K562 (cell line): Measurements from ENCODE around the gene NUMB. TPM values are rescaled to one million over a fixed set of nuclear protein-coding genes. Genes with fewer than 3 reads are reported as not detected.

ENCODE experiments used
- E2F3 ChIP-seq: fragments of 250-450 bp; sonication (Bioruptor Pico); IDR thresholded peaks from 2 replicates; pipeline ENCODE4 v1.4.0; 2020; ENCODE audit warnings: mild to moderate bottlenecking
- ZNF444 ChIP-seq: fragments of 250-450 bp; sonication (Bioruptor Pico); IDR thresholded peaks from 2 replicates; pipeline ENCODE4 v1.4.0; 2020; ENCODE audit warnings: mild to moderate bottlenecking, moderate library complexity
- ZNF445 ChIP-seq: fragments of 250-450 bp; sonication (Bioruptor Pico); IDR thresholded peaks from 2 replicates; pipeline ENCODE4 v1.4.0; 2020; ENCODE audit warnings: low read depth, mild to moderate bottlenecking, moderate library complexity
- polyA plus RNA-seq, 8 experiments: library from polyadenylated mRNA; depleted of rRNA in 4 of 8; stranded (reverse) in 5 of 8; unstranded in 3 of 8; fragments of >200 nt; fragmentation: Nextera tagmentation in 2 of 8; fragmentation: Illumina TruSeq in 1 of 8; extraction: Ambion mirVana in 2 of 8; extraction: Trizol in 1 of 8; gene quantifications; 2 replicates each; pipeline versions ENCODE4 v1.2.1 to v1.2.3, GENCODE V29; 2011 to 2014; ENCODE audit warnings: inconsistent platforms in 1 of 8, missing spikeins in 1 of 8
- total RNA-seq, 7 experiments: library from RNA; depleted of rRNA in 6 of 7; stranded (reverse); fragments of >200 nt in 6 of 7; fragmentation: Illumina TruSeq in 2 of 7; extraction: Trizol in 2 of 7; gene quantifications; 2 replicates each; pipeline versions ENCODE4 v1.2.1 to v1.2.3, GENCODE V29; 2011 to 2021; ENCODE audit warnings: low replicate concordance in 1 of 7
- TF ChIP-seq, protein P1 (sequence below): fragments of 450-650 bp; IDR thresholded peaks from 2 replicates; pipeline ENCODE4 v1.6.1; 2016; ENCODE audit warnings: low read depth
- TF ChIP-seq, protein P2 (sequence below): IDR thresholded peaks from 3 replicates; pipeline ENCODE4 v1.6.1; 2011; ENCODE audit warnings: borderline replicate concordance, mild to moderate bottlenecking, moderate library complexity; ENCODE audit not compliant: insufficient read length; ENCODE audit errors: extremely low read depth

The NUMB gene
- total and polyA plus RNA-seq, 9 of the 15 experiments (the other 6 are each of a cell fraction or from before 2014, with no cell fraction given): 13.5 to 54.0 (median 32.3) TPM

DNA sequence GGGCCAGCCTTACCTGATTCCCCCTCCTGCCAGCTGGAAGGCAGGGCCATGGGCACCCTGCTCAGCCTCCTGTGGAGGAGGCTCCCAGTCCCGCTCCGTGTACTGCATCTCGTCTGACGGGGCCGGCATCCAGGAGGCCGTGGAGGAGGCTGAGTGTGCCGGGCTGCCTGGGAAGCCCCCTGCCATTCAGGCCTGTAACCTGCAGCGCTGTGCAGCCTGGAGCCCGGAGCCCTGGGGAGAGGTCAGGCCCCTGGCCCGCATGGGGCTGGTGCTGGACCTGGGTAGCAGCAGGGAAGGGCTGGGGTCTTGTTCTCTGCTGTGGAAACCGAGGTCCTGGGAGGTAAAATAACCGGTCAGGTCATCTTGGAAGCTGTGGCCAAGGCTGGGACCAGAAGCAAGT, 204.6 kb downstream of the NUMB start (continued):
- TF ChIP-seq, protein P1, sequence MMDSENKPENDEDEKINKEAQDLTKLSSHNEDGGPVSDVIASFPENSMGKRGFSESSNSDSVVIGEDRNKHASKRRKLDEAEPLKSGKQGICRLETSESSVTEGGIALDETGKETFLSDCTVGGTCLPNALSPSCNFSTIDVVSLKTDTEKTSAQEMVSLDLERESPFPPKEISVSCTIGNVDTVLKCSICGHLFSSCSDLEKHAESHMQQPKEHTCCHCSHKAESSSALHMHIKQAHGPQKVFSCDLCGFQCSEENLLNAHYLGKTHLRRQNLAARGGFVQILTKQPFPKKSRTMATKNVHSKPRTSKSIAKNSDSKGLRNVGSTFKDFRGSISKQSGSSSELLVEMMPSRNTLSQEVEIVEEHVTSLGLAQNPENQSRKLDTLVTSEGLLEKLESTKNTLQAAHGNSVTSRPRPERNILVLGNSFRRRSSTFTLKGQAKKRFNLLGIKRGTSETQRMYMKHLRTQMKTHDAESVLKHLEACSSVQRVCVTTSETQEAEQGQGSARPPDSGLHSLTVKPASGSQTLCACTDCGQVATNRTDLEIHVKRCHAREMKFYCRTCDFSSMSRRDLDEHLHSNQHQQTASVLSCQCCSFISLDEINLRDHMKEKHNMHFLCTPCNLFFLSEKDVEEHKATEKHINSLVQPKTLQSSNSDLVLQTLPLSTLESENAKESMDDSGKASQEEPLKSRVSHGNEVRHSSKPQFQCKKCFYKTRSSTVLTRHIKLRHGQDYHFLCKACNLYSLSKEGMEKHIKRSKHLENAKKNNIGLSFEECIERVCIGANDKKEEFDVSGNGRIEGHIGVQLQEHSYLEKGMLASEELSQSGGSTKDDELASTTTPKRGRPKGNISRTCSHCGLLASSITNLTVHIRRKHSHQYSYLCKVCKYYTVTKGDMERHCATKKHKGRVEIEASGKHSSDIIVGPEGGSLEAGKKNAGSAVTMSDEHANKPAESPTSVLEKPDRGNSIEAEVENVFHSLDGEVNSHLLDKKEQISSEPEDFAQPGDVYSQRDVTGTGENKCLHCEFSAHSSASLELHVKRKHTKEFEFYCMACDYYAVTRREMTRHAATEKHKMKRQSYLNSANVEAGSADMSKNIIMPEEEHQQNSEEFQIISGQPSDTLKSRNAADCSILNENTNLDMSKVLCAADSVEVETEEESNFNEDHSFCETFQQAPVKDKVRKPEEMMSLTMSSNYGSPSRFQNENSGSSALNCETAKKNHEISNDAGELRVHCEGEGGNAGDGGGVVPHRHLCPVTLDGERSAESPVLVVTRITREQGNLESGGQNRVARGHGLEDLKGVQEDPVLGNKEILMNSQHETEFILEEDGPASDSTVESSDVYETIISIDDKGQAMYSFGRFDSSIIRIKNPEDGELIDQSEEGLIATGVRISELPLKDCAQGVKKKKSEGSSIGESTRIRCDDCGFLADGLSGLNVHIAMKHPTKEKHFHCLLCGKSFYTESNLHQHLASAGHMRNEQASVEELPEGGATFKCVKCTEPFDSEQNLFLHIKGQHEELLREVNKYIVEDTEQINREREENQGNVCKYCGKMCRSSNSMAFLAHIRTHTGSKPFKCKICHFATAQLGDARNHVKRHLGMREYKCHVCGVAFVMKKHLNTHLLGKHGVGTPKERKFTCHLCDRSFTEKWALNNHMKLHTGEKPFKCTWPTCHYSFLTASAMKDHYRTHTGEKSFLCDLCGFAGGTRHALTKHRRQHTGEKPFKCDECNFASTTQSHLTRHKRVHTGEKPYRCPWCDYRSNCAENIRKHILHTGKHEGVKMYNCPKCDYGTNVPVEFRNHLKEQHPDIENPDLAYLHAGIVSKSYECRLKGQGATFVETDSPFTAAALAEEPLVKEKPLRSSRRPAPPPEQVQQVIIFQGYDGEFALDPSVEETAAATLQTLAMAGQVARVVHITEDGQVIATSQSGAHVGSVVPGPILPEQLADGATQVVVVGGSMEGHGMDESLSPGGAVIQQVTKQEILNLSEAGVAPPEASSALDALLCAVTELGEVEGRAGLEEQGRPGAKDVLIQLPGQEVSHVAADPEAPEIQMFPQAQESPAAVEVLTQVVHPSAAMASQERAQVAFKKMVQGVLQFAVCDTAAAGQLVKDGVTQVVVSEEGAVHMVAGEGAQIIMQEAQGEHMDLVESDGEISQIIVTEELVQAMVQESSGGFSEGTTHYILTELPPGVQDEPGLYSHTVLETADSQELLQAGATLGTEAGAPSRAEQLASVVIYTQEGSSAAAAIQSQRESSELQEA: no peak
- TF ChIP-seq ZNF444 (CRISPR knock-in tag) (no peak), E2F3 (no peak), ZNF445 (CRISPR knock-in tag) (no peak)
- TF ChIP-seq, protein P2, sequence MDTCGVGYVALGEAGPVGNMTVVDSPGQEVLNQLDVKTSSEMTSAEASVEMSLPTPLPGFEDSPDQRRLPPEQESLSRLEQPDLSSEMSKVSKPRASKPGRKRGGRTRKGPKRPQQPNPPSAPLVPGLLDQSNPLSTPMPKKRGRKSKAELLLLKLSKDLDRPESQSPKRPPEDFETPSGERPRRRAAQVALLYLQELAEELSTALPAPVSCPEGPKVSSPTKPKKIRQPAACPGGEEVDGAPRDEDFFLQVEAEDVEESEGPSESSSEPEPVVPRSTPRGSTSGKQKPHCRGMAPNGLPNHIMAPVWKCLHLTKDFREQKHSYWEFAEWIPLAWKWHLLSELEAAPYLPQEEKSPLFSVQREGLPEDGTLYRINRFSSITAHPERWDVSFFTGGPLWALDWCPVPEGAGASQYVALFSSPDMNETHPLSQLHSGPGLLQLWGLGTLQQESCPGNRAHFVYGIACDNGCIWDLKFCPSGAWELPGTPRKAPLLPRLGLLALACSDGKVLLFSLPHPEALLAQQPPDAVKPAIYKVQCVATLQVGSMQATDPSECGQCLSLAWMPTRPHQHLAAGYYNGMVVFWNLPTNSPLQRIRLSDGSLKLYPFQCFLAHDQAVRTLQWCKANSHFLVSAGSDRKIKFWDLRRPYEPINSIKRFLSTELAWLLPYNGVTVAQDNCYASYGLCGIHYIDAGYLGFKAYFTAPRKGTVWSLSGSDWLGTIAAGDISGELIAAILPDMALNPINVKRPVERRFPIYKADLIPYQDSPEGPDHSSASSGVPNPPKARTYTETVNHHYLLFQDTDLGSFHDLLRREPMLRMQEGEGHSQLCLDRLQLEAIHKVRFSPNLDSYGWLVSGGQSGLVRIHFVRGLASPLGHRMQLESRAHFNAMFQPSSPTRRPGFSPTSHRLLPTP: no peak
